GM21737 (cell line): Measurements from ENCODE around the gene RPL37.
"Not testable (repeated sequence)": the region's sequence is repeated elsewhere in the genome, so short reads cannot be mapped to it uniquely, and the experiment has no call there.

Experiments
- ATAC-seq: cut with Tn5 transposase; IDR thresholded peaks from one replicate; pipeline ENCODE4 v1.9.1; 2021; ENCODE audit warnings: mild to moderate bottlenecking, moderate library complexity; ENCODE audit not compliant: unreplicated experiment

The RPL37 gene

GRCh38 chr5:40834391-40834848 is 602 bp downstream of the RPL37 start:
- no peak for ATAC-seq

- ATAC-seq = no peak
These were observed 1.3 kb downstream of the RPL37 start for GRCh38 chr5:40833712-40834229.

- ATAC-seq = no peak
These were observed 2.7 kb downstream of the RPL37 start for GRCh38 chr5:40832345-40832744.

- ATAC-seq = no peak
These were observed 3.4 kb downstream of the RPL37 start for GRCh38 chr5:40831346-40832210.

GRCh38 chr5:40829748-40830533 is 5.1 kb downstream of the RPL37 start:
- no peak for ATAC-seq

- no peak for ATAC-seq
These were observed 6.0 kb downstream of the RPL37 start for GRCh38 chr5:40828690-40829661.

GRCh38 chr5:40828021-40828631 is 6.9 kb downstream of the RPL37 start:
- no peak for ATAC-seq

GRCh38 chr5:40827188-40827977 is 7.6 kb downstream of the RPL37 start:
- ATAC-seq = no peak

- no peak for ATAC-seq
These were observed 8.4 kb downstream of the RPL37 start for GRCh38 chr5:40826489-40827187.

GRCh38 chr5:40825461-40826043 is 9.5 kb downstream of the RPL37 start:
- ATAC-seq = not testable (repeated sequence)

GRCh38 chr5:40823459-40823858 is 11.6 kb downstream of the RPL37 start:
- no peak for ATAC-seq

GRCh38 chr5:40813698-40814281 is 21.2 kb downstream of the RPL37 start:
- ATAC-seq = no peak

- ATAC-seq = no peak
These were observed 22.9 kb downstream of the RPL37 start for GRCh38 chr5:40812125-40812524.

- no peak for ATAC-seq
These were observed 33.1 kb downstream of the RPL37 start for GRCh38 chr5:40801771-40802562.

- no peak for ATAC-seq
These were observed 35.8 kb downstream of the RPL37 start for GRCh38 chr5:40799258-40799657.

GRCh38 chr5:40798801-40799210 is 36.2 kb downstream of the RPL37 start:
- no peak for ATAC-seq
